Ovary (tissue), 9 donors: ENCODE results near the gene FRMD4A. TPM values are rescaled to one million over a fixed set of nuclear protein-coding genes. Genes with fewer than 3 reads are reported as not detected.
A peak's percentile ranks its signal among the peaks of the same experiment; 100 is the strongest.

Experiments
- DNase-seq, 5 donors: peaks; one replicate each; pipeline ENCODE4 v3.0.0-alpha.2; 2019 to 2020
- H3K27ac ChIP-seq, 2 donors: fragments of 200-600 bp; one replicate each; pipeline versions ENCODE4 v1.5.1 to v1.8.0; 2019 to 2022
- H3K27me3 ChIP-seq: fragments of 200-600 bp; one replicate; pipeline ENCODE4 v1.8.0; 2022
- H3K36me3 ChIP-seq: fragments of 200-600 bp; sonication (generic); one replicate; pipeline ENCODE4 v1.5.1; 2019
- H3K4me1 ChIP-seq: one replicate; pipeline ENCODE4 v1.8.1; 2013; ENCODE audit warnings: mild to moderate bottlenecking, moderate library complexity; ENCODE audit not compliant: insufficient read depth
- H3K4me3 ChIP-seq: fragments of 200-600 bp; sonication (generic); one replicate; pipeline ENCODE4 v1.5.1; 2017
- H3K9me3 ChIP-seq, 2 donors: fragments of 200-600 bp in 1 of 2; sonication (generic) in 1 of 2; one replicate each; pipeline versions ENCODE4 v1.5.1 to v1.8.1; 2013 to 2019; ENCODE audit warnings: mild to moderate bottlenecking in 1 of 2, moderate library complexity in 1 of 2
- CTCF ChIP-seq, 3 donors: fragments of 450-650 bp in 2 of 3; fragments of 200-600 bp in 1 of 3; IDR thresholded peaks; one replicate each; pipeline versions ENCODE4 v1.5.1 to v1.8.0; 2016 to 2022; ENCODE audit warnings: antibody characterized with exemption in 3 of 3, mild to moderate bottlenecking in 1 of 3
- EP300 ChIP-seq: sonication (generic); formaldehyde crosslinking; IDR thresholded peaks from one replicate; pipeline ENCODE4 v1.6.1; 2017; ENCODE audit warnings: antibody characterized with exemption
- POLR2A ChIP-seq: fragments of 450-650 bp; IDR thresholded peaks from one replicate; pipeline ENCODE4 v1.6.1; 2017; ENCODE audit warnings: antibody characterized with exemption, mild to moderate bottlenecking, moderate library complexity
- WGBS, 3 donors: extraction: QIAGEN DNeasy Blood & Tissue Kit in 1 of 3; methylation state at CpG; one replicate each; pipeline versions ENCODE4 v1.1.5 to v1.1.7; 2013 to 2017; 5-methylcytosine and 5-hydroxymethylcytosine counted together
- intact Hi-C, 4 donors: fragments of 100-400 bp; cut with DNase I; formaldehyde crosslinking; loops; one replicate each; pipeline versions ENCODE4 v1.11.0 to v1.15.1; 2022 to 2023
- polyA plus RNA-seq, 2 donors: library from polyadenylated mRNA; stranded (reverse); fragments of 200-250 nt in 1 of 2; fragments of 350-450 nt in 1 of 2; fragmentation: Illumina TruSeq in 1 of 2; extraction: RNeasy Lipid Tissue Mini Kit (QIAGEN cat#74804) in 1 of 2; gene quantifications; one replicate each; pipeline ENCODE4 v1.2.3, GENCODE V29; 2013 to 2014
- total RNA-seq, 7 donors: library from RNA; depleted of rRNA in 2 of 7; stranded (reverse); fragments of >200 nt in 2 of 7; fragmentation: NEBNext Ultra II Directional in 3 of 7; extraction: Animal tissue kit (Norgen Biotek cat#: 25700) in 3 of 7; gene quantifications; one replicate each; pipeline versions ENCODE4 v1.1.0 to v1.2.4, GENCODE V29; 2016 to 2023
- donor health status: DM: no; HTN: no; CAD: no; lungs with moderate emphysema.
- donor health status: DM: no; HTN: no; CAD: no.
- donor health status: Bipolar disorder and iron deficiency.
- donor health status: DM: yes; HTN: yes; CAD: no.
- donor health status: DM: no; HTN: no; CAD: no.
- donor health status: DM: yes; HTN: yes; CAD: no.

FRMD4A gene
- total and polyA plus RNA-seq, 9 donors: 5.5 to 24.7 (median 11.3) TPM

- 63 to 85% (median 77%) methylated on average over 4 of the region's 4 CpGs for WGBS, 3 donors
- no peak for DNase-seq
- Histone ChIP-seq H3K36me3 (no peaks in the 10 kb centered on the region), H3K27ac (no peak overlapping the region), H3K9me3 (no peaks in the 10 kb centered on the region), H3K4me1 (peaks cover 8% of the 10 kb centered on the region), H3K27me3 (no peaks in the 10 kb centered on the region), H3K4me3 (no peak overlapping the region)
- TF ChIP-seq CTCF (IDR thresholded peaks at IDR 0.05) (no peak), POLR2A (no peak), EP300 (no peak)
- intact Hi-C loops: no loop called here
Observed at GRCh38 chr10:13706175-13706574, 624.5 kb downstream of the FRMD4A start.

- H3K9me3 ChIP-seq: no peaks in the 10 kb centered on the region
- H3K36me3 ChIP-seq: no peaks in the 10 kb centered on the region
- WGBS, 3 donors: 61 to 75% (median 63%) methylated on average over 10 of the region's 10 CpGs
- TF ChIP-seq EP300: no peak
- no peak for TF ChIP-seq POLR2A
- no peak for TF ChIP-seq CTCF (IDR thresholded peaks at IDR 0.05)
- H3K4me3 ChIP-seq: no peak overlapping the region
- intact Hi-C loops: loop anchor here in 1 of 4 donors (2.0 kb wide), 1 partner anchor 49 kb away; no protein-coding TSS in a partner anchor
- no peak overlapping the region for H3K27ac ChIP-seq
- H3K4me1 ChIP-seq: peaks cover 8% of the 10 kb centered on the region
- H3K27me3 ChIP-seq: no peaks in the 10 kb centered on the region
- DNase-seq: peak in 1 of 5 donors; percentile 19
Observed at GRCh38 chr10:13705526-13706174, 625.1 kb downstream of the FRMD4A start.

GRCh38 chr10:13704964-13705363 is 625.8 kb downstream of the FRMD4A start:
- no peak overlapping the region for H3K4me3 ChIP-seq
- WGBS, 3 donors: 81 to 82% (median 82%) methylated on average over 11 of the region's 11 CpGs
- no peaks in the 10 kb centered on the region for H3K9me3 ChIP-seq
- no peaks in the 10 kb centered on the region for H3K36me3 ChIP-seq
- no peaks in the 10 kb centered on the region for H3K27me3 ChIP-seq
- no peak for DNase-seq
- peaks cover 8% of the 10 kb centered on the region for H3K4me1 ChIP-seq
- H3K27ac ChIP-seq: no peak overlapping the region
- TF ChIP-seq POLR2A: no peak
- TF ChIP-seq CTCF (IDR thresholded peaks at IDR 0.05): no peak
- TF ChIP-seq EP300: no peak
- intact Hi-C loops: loop anchor here in 1 of 4 donors (2.0 kb wide), 1 partner anchor 50 kb away; no protein-coding TSS in a partner anchor

GRCh38 chr10:13703997-13704536 is 626.7 kb downstream of the FRMD4A start:
- Histone ChIP-seq H3K27ac (no peak overlapping the region), H3K4me1 (peaks cover 8% of the 10 kb centered on the region), H3K9me3 (no peaks in the 10 kb centered on the region), H3K4me3 (no peak overlapping the region), H3K36me3 (no peaks in the 10 kb centered on the region), H3K27me3 (no peaks in the 10 kb centered on the region)
- TF ChIP-seq CTCF (IDR thresholded peaks at IDR 0.05) (no peak), EP300 (no peak), POLR2A (no peak)
- 82 to 85% (median 82%) methylated on average over 8 of the region's 8 CpGs for WGBS, 3 donors
- intact Hi-C loops: loop anchor here in 1 of 4 donors (2.0 kb wide), 1 partner anchor 51 kb away; no protein-coding TSS in a partner anchor
- no peak for DNase-seq
